Measurements from ENCODE around the gene AMN. TPM values are rescaled to one million over a fixed set of nuclear protein-coding genes. Genes with fewer than 3 reads are reported as not detected.
"Not testable (repeated sequence)": the region's sequence is repeated elsewhere in the genome, so short reads cannot be mapped to it uniquely, and the experiment has no call there.

AMN gene
- total RNA-seq, 3 donors from 2014 or later = 0.16 to 0.88 (median 0.66) TPM

GRCh38 chr14:102892651-102893050 lies 29.8 kb upstream of the AMN start:
- no peaks in the 10 kb centered on the region for H3K9me3 ChIP-seq
- no peak overlapping the region for H3K4me3 ChIP-seq
- H3K27me3 ChIP-seq = no peaks in the 10 kb centered on the region
- no peaks in the 10 kb centered on the region for H3K36me3 ChIP-seq
- no peaks in the 10 kb centered on the region for H3K4me1 ChIP-seq
- TF ChIP-seq, protein P1, sequence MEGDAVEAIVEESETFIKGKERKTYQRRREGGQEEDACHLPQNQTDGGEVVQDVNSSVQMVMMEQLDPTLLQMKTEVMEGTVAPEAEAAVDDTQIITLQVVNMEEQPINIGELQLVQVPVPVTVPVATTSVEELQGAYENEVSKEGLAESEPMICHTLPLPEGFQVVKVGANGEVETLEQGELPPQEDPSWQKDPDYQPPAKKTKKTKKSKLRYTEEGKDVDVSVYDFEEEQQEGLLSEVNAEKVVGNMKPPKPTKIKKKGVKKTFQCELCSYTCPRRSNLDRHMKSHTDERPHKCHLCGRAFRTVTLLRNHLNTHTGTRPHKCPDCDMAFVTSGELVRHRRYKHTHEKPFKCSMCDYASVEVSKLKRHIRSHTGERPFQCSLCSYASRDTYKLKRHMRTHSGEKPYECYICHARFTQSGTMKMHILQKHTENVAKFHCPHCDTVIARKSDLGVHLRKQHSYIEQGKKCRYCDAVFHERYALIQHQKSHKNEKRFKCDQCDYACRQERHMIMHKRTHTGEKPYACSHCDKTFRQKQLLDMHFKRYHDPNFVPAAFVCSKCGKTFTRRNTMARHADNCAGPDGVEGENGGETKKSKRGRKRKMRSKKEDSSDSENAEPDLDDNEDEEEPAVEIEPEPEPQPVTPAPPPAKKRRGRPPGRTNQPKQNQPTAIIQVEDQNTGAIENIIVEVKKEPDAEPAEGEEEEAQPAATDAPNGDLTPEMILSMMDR (IDR thresholded peaks at IDR 0.05) = no peak
- no peak for DNase-seq (ENCODE audit: low spot score in 2 of 2)
- intact Hi-C loops (cut with DNase I; ENCODE audit: low total_unique reads) = no loop called here
- H3K27ac ChIP-seq = no peak overlapping the region

DNA sequence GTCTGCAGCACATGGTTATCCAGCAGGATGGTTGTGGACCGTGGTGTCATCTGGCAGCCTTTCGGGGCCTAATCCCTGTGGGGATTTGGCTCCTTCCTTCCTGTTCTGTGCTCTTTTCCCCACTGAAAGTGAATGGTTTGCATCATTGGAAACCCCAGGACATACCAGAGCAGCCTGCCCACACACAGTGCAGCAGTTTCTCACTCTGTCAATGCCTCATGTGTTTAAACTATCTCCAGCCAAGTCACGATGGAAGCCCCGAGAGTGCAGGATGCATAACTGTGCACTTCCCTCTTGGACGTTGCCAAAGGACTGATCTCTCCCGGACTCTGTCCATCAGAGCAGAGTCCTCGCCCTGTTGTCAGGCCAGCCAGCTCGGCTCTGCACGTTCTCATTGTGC lies 29.0 kb upstream of the AMN start:
- no peak overlapping the region for H3K27ac ChIP-seq
- TF ChIP-seq, protein P1 (IDR thresholded peaks at IDR 0.05) = no peak
- TF ChIP-seq POLR2A (IDR thresholded peaks at IDR 0.05) (no peak), POLR2AphosphoS5 (IDR thresholded peaks at IDR 0.05) (peak; percentile 42 to 61 (median 43))
- no peak overlapping the region for H3K4me3 ChIP-seq
- no peaks in the 10 kb centered on the region for H3K9me3 ChIP-seq
- intact Hi-C loops (cut with DNase I; ENCODE audit: low total_unique reads) = no loop called here
- H3K4me1 ChIP-seq = no peaks in the 10 kb centered on the region
- no peaks in the 10 kb centered on the region for H3K27me3 ChIP-seq
- DNase-seq (ENCODE audit: low spot score in 2 of 2) = peak in 1 of 2 donors; percentile 41
- H3K36me3 ChIP-seq = no peaks in the 10 kb centered on the region

- DNase-seq (ENCODE audit: low spot score in 2 of 2); H3K36me3 ChIP-seq; H3K4me3 ChIP-seq; H3K27me3 ChIP-seq; intact Hi-C loops (cut with DNase I; ENCODE audit: low total_unique reads); H3K4me1 ChIP-seq; H3K9me3 ChIP-seq; H3K27ac ChIP-seq: not testable (repeated sequence)
Observed at GRCh38 chr14:102896735-102897134, 25.7 kb upstream of the AMN start.

GRCh38 chr14:102897299-102898027 lies 25.0 kb upstream of the AMN start:
- no peaks in the 10 kb centered on the region for H3K27me3 ChIP-seq
- no peaks in the 10 kb centered on the region for H3K4me1 ChIP-seq
- TF ChIP-seq POLR2AphosphoS5 (IDR thresholded peaks at IDR 0.05) (no peak), POLR2A (IDR thresholded peaks at IDR 0.05) (no peak)
- TF ChIP-seq, protein P1 (IDR thresholded peaks at IDR 0.05) = no peak
- no peak overlapping the region for H3K4me3 ChIP-seq
- H3K27ac ChIP-seq = no peak overlapping the region
- H3K36me3 ChIP-seq = no peaks in the 10 kb centered on the region
- H3K9me3 ChIP-seq = no peaks in the 10 kb centered on the region
- peak in 1 of 2 donors; percentile 1 for DNase-seq (ENCODE audit: low spot score in 2 of 2)
- intact Hi-C loops (cut with DNase I; ENCODE audit: low total_unique reads) = no loop called here

DNA sequence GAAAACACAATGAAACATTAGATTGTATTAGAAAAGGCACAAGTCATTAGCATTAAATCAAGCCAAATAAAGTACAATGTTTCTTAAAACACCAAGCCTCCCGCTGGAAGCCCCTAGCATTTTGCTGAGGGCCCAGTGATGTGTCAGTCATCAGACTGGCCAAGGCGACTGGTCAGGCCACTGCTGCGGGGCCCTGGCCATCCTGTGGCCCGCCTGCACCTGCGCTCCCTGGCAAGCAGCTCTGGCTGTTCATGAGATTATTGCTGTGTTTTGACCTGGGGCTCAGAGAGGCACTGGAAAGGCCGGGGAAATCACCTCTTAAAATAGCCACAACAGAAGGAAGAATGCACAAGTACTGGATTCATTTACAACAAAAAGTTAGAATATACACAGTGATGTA lies 24.2 kb upstream of the AMN start:
- Histone ChIP-seq H3K4me1 (no peaks in the 10 kb centered on the region), H3K27ac (no peak overlapping the region), H3K27me3 (no peaks in the 10 kb centered on the region), H3K4me3 (no peak overlapping the region), H3K36me3 (no peaks in the 10 kb centered on the region), H3K9me3 (no peaks in the 10 kb centered on the region)
- DNase-seq (ENCODE audit: low spot score in 2 of 2) = peak in 1 of 2 donors; percentile 9
- intact Hi-C loops (cut with DNase I; ENCODE audit: low total_unique reads) = no loop called here
- TF ChIP-seq, protein P1 (IDR thresholded peaks at IDR 0.05) = no peak
- TF ChIP-seq POLR2AphosphoS5 (IDR thresholded peaks at IDR 0.05) = no peak
- TF ChIP-seq POLR2A (IDR thresholded peaks at IDR 0.05) = no peak

Measured in breast epithelium (tissue), 4 donors.